ENCODE measurements around the gene ZNF8.

ZNF8 gene

GRCh38 chr19:58349590-58349989, 70.8 kb downstream of the ZNF8 start:
- DNase-seq (ENCODE audit: insufficient read length, low spot score) (no peak), FAIRE-seq (no peak)
- TF ChIP-seq CTCF (IDR thresholded peaks at IDR 0.05; ENCODE audit: insufficient read depth, missing control alignments), result no peak

GRCh38 chr19:58350001-58350861, 71.5 kb downstream of the ZNF8 start:
- no peak for TF ChIP-seq CTCF (IDR thresholded peaks at IDR 0.05; ENCODE audit: insufficient read depth, missing control alignments)
- FAIRE-seq, result no peak
- no peak for DNase-seq (ENCODE audit: insufficient read length, low spot score)

- DNase-seq (ENCODE audit: insufficient read length, low spot score), result no peak
- no peak for FAIRE-seq
- TF ChIP-seq CTCF (IDR thresholded peaks at IDR 0.05; ENCODE audit: insufficient read depth, missing control alignments), result no peak
Measured at GRCh38 chr19:58350871-58351557, 72.3 kb downstream of the ZNF8 start.

- no peak for DNase-seq (ENCODE audit: insufficient read length, low spot score)
- FAIRE-seq, result no peak
- no peak for TF ChIP-seq CTCF (IDR thresholded peaks at IDR 0.05; ENCODE audit: insufficient read depth, missing control alignments)
Measured at GRCh38 chr19:58351558-58351878, 72.8 kb downstream of the ZNF8 start.

- TF ChIP-seq CTCF (IDR thresholded peaks at IDR 0.05; ENCODE audit: insufficient read depth, missing control alignments), result no peak
- FAIRE-seq (no peak), DNase-seq (ENCODE audit: insufficient read length, low spot score) (no peak)
Measured at GRCh38 chr19:58351990-58352755, 73.4 kb downstream of the ZNF8 start.

All from D721Med (cell line).